ENCODE measurements around the gene FAM110A. TPM values are rescaled to one million over a fixed set of nuclear protein-coding genes. Genes with fewer than 3 reads are reported as not detected.

FAM110A gene
- polyA plus RNA-seq, 1 experiment, result 4.2 TPM

DNA sequence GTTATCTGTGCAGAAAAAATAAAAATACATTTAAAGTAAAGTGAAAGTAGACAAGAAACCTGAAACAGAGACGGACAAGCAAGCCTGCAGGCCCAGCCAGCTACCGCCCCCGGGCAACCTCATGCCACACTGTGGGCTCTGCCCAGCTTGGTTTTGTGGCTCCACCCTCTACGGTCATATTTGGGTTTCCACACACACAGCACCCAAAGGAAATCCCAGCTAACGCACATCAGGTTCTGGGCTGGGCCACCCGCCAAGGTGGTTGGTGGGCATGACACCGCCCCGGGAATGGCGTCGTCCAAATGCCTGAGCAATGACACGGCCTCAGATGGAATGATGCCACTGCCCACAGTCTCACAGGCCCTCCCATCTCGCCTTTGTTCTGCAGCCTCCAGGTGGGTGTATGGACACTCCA lies 22.9 kb downstream of the FAM110A start:
- no peak overlapping the region for H3K4me3 ChIP-seq (ENCODE audit: low read depth, low read length)
- TF ChIP-seq CTCF (IDR thresholded peaks at IDR 0.05; ENCODE audit: insufficient read depth, low read depth, low read length), result no peak
- ChIA-PET POLR2A (no interaction called here), CTCF (interaction anchor here (1.3 kb wide), 1 partner anchor 100 kb away, joined by 3 read pairs; no protein-coding TSS in a partner anchor)
- no peak for DNase-seq (ENCODE audit: low read depth)
- H3K27me3 ChIP-seq (ENCODE audit: control insufficient read depth, insufficient read depth, low read length), result no peaks in the 10 kb centered on the region
- no peaks in the 10 kb centered on the region for H3K36me3 ChIP-seq (ENCODE audit: control insufficient read depth, insufficient read depth, low read length)

- no peak for TF ChIP-seq CTCF (IDR thresholded peaks at IDR 0.05; ENCODE audit: insufficient read depth, low read depth, low read length)
Measured at GRCh38 chr20:858011-858410, 24.5 kb downstream of the FAM110A start.

DNA sequence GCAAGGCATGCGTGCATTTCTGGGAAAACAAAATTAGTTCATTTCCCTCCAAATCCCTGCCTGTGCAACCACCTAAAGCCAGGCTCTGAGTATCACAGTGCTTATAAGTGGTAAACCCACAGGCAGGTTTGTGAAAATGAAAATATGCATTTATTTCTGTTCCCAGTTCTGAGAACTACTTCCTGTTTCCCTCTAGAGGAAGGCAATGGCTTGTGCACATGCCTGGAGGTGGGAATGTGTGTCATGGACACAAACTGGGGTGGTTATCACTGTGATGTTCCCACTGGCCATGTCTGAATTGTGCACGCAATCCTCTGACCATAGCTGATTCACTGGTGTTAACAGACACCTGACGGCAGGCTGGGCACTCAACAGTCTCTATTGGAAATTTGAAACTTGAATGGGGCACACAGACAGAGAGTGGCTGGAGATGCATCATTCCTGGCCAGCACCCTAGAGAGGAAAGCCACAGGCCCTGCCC lies 26.3 kb downstream of the FAM110A start:
- ChIA-PET POLR2A (no interaction called here), CTCF (interaction anchor here (0.5 kb wide), 1 partner anchor 28 kb away, joined by 3 read pairs; no protein-coding TSS in a partner anchor)
- no peak for DNase-seq (ENCODE audit: low read depth)
- TF ChIP-seq CTCF (IDR thresholded peaks at IDR 0.05; ENCODE audit: insufficient read depth, low read depth, low read length), result 0 out of 2 replicates have a peak, but pooled peaks have one; percentile 0
- Histone ChIP-seq H3K27me3 (ENCODE audit: control insufficient read depth, insufficient read depth, low read length) (no peaks in the 10 kb centered on the region), H3K36me3 (ENCODE audit: control insufficient read depth, insufficient read depth, low read length) (no peaks in the 10 kb centered on the region), H3K4me3 (ENCODE audit: low read depth, low read length) (no peak overlapping the region)

More at GRCh38 chr20:858011-858410, 24.5 kb downstream of the FAM110A start:
- no peak for DNase-seq (ENCODE audit: low read depth)
- ChIA-PET POLR2A (interaction anchor here (0.6 kb wide), 1 partner anchor 12 kb away, joined by 3 read pairs; no protein-coding TSS in a partner anchor), CTCF (no interaction called here)
- Histone ChIP-seq H3K36me3 (ENCODE audit: control insufficient read depth, insufficient read depth, low read length) (no peaks in the 10 kb centered on the region), H3K4me3 (ENCODE audit: low read depth, low read length) (no peak overlapping the region), H3K27me3 (ENCODE audit: control insufficient read depth, insufficient read depth, low read length) (no peaks in the 10 kb centered on the region)

GRCh38 chr20:860891-861290 lies 27.4 kb downstream of the FAM110A start:
- DNase-seq (ENCODE audit: low read depth), result no peak
- Histone ChIP-seq H3K36me3 (ENCODE audit: control insufficient read depth, insufficient read depth, low read length) (no peaks in the 10 kb centered on the region), H3K27me3 (ENCODE audit: control insufficient read depth, insufficient read depth, low read length) (no peaks in the 10 kb centered on the region), H3K4me3 (ENCODE audit: low read depth, low read length) (no peak overlapping the region)
- POLR2A ChIA-PET, result no interaction called here
- no peak for TF ChIP-seq CTCF (IDR thresholded peaks at IDR 0.05; ENCODE audit: insufficient read depth, low read depth, low read length)
- CTCF ChIA-PET, result interaction anchor here (0.6 kb wide), 1 partner anchor 43 kb away, joined by 4 read pairs; no protein-coding TSS in a partner anchor

- Histone ChIP-seq H3K4me3 (ENCODE audit: low read depth, low read length) (no peak overlapping the region), H3K27me3 (ENCODE audit: control insufficient read depth, insufficient read depth, low read length) (no peaks in the 10 kb centered on the region), H3K36me3 (ENCODE audit: control insufficient read depth, insufficient read depth, low read length) (no peaks in the 10 kb centered on the region)
- no peak for TF ChIP-seq CTCF (IDR thresholded peaks at IDR 0.05; ENCODE audit: insufficient read depth, low read depth, low read length)
- ChIA-PET POLR2A (no interaction called here), CTCF (interaction anchor here (0.6 to 0.8 kb wide), 2 partner anchors 10 to 644 kb away, joined by 3 read pairs; no protein-coding TSS in a partner anchor)
- no peak for DNase-seq (ENCODE audit: low read depth)
Measured at GRCh38 chr20:865440-865839, 31.9 kb downstream of the FAM110A start.
